ENCODE results near the gene ICA1.

- TF ChIP-seq CTCF (conservative IDR thresholded peaks at IDR 0.05; ENCODE audit: low read length), result no peak
- no peak for TF ChIP-seq EZH2phosphoT487 (IDR thresholded peaks at IDR 0.05; ENCODE audit: borderline replicate concordance)
Measured at GRCh38 chr7:8121243-8121642, 140.7 kb downstream of the ICA1 start.
